ENCODE data around the gene CSMD2.

Gene CSMD2

GRCh38 chr1:33753087-33753856 is 411.8 kb downstream of the CSMD2 start:
- no peak for DNase-seq (ENCODE audit: low read depth in 2 of 2)

GRCh38 chr1:33745942-33746341 is 419.1 kb downstream of the CSMD2 start:
- DNase-seq (ENCODE audit: low read depth in 2 of 2): no peak

- no peak for DNase-seq (ENCODE audit: low read depth in 2 of 2)
Observed at GRCh38 chr1:33743221-33743998, 421.6 kb downstream of the CSMD2 start.

DNA sequence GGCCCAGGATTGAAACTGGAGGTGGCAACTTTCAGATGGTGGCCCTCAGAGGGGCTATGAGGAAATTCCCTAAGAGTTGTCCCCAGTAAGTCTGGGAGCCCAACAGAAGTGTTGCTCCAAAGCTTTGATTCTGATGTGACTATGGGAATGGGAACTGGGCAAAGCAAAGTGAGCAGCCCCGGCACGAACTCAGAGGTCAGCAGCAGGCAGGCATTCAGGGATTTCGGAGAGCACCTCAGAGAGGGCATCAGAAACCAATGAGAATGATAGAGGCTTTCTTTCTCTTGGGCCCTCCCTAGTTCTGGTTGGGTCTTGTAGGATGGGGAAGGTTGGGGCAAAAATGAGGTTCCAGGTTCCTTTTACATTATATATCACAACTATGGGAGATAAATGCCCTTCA is 422.4 kb downstream of the CSMD2 start:
- DNase-seq (ENCODE audit: low read depth in 2 of 2): no peak

DNA sequence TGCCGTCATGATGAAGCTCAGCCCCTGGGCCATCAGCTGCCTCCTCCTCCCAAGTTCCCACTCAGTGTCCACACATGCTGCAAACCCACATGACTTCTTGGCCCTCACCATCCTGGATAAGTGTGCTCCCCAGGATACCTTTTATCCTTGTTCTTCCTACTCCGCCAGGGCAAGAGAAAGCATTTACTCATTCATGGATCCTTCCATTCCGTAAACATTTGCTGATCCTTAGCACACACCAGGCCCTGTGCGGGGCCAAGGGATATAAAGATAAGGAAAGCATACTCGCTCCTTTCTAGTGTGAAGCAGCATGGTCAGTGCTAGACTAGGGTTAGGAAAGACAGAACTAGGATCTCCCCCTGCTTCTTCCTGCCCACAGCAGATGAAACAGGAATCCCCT is 423.3 kb downstream of the CSMD2 start:
- no peak for DNase-seq (ENCODE audit: low read depth in 2 of 2)

DNA sequence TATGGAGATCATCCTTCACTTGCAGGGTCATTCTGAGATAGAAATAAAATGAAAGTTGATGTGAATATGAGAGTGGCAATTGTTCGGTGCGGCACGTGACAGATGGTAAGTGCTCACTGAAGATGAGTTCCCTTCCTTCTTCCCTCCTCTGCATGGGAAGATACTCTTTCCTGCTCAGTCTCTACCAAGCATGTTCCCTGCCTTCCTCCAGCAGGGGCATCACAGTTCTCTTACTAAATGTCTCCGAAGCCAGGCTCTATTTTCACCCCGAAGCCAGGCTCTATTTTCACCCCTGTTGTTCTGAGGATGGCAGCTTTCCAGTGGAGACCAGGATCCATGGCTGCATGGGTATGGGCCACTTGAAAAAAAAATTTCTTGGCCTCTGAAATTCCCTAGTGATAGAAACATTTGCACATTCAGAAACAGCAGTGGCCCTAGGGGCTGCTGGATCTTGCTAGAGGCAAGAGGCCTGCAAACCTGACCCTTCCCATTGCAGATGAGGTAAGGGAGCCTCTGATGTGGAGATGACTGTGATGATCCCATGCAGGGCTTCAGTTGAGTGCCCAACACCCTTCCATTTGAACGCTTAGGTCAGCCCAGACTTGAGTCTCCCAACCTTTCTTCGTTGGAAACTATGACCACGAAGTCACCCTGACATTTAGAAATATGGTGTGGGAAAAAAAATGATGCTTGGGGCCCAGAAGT is 424.8 kb downstream of the CSMD2 start:
- no peak for DNase-seq (ENCODE audit: low read depth in 2 of 2)

DNA sequence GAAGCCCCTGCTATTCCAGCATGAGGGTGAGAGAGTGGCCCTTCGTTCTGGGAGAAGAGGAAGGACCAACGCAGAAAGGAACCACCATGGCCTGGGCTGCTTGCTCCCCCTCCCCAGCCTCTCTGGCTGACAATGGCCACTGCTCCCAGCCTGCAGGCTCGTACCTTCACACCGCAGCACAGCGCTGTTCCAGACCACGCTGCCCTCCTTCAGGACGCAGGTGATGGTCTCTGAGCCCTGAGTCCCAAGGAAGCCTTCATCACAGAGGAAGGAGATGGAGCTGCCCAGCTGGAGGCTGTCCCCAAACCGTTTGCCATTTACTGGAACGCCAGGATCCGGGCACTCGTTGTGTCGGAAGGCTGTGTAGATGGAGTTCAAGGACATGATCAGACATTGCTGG is 426.1 kb downstream of the CSMD2 start:
- no peak for DNase-seq (ENCODE audit: low read depth in 2 of 2)

DNA sequence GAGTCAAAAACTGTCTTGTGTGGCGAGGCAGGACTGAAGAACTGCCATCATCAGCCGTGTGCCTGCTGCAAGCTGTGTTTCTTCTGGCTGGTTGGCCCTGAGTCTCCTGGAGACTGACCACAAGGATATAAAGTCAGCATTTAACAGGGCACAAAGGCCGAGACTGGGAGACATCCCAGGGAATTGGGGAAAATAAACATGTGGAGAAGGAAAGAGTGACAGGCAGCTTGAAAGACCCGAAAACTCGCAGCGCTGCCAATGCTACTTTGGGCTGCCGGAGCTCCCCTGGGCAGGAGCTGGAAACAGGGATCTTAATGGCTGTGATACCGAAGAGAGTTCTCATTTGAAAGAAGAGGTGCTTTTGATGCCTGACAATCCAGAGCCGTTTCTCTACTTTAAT is 426.5 kb downstream of the CSMD2 start:
- no peak for DNase-seq (ENCODE audit: low read depth in 2 of 2)

GRCh38 chr1:33736496-33736895 is 428.5 kb downstream of the CSMD2 start:
- DNase-seq (ENCODE audit: low read depth in 2 of 2): no peak

DNA sequence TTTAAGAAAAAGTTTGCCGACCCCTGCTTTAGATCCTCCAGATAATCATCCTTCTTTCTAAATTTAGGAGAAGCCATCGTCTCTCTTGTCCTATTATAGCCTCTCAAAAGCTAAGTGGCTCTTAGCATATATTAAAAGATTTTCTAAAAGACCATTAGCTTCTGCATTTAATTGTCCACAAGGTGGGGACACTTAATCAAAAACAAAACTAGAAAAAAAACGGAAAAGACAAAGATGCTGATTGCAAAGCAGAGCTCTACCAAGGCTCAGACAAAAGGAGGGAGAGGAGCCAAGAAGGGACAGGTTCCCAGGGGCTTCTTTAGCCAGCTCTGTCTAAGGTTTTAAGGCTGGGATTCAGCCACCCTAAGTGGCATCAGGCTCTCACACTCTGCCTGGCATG is 429.4 kb downstream of the CSMD2 start:
- DNase-seq (ENCODE audit: low read depth in 2 of 2): no peak

DNA sequence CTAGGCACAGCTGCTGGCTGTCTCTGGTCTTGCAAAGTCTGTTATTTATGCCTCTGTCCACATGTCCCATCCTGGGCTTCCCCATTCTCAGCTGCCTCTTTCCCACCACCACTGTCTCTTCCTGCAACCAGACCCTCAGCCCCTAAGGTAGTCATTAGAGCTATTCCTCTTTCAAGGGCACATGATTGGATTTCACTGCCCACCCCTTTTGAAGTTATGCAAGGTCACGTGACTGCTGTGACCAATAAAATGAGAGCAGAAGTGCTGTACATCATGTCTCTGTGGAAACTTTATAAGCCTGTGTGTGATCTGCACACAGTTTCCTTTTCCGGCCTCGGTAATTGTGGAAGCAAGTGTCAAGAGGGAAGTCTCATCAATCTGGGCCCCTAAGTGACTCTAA is 437.7 kb downstream of the CSMD2 start:
- no peak for DNase-seq (ENCODE audit: low read depth in 2 of 2)

DNA sequence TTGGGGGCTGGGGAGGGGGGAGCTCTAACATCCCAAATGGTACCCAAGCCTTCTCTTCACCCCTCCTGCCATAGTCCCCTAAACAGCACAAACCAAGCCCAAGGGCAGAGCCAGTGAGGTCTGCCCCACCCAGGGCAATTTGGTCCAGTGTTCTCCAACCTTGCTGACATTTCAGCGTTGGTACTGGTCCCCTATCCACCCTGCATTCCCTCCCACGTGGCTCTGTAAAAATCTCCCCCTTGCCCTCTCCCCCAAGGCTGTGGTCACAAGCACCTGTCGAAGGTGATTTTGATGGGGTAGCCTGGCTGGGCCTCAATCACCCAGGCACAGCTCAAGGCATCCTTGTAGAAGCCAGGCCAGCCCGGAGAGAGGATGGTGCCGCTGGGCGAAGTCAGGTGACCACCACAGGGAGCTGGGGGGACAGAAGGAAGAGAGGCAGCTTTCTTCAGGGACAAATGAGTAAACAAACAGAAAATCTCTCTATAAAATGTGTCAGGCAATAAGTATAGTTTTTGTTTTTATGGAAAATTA is 438.7 kb downstream of the CSMD2 start:
- DNase-seq (ENCODE audit: low read depth in 2 of 2): no peak

DNA sequence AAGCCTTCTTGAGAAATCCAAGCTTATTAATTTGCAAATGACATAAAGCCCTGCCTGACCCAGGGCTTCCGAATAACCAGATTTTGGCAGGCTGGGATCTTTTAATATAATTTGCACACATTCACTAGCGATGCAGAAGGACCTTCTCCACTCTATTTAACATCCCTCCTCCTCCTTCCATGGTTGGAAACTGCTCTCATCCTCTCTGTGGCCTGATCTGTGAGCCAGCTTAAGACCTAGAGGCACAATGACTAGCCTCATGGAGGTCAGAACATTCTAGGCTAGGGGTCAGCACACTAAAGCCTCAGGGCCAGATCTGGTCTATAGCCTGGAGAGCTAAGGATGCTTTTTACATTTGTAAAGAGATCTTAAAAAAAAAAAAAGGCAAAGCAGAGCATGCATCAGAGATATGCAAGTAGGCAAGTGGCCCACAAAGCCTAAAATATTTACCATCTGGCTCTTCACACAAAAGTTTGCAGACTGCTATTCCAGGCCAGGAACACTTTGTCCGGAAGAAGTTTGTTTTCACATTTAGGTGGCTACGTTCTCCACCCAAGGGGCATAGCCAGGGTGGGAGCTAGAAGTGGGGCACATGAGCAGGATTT is 439.4 kb downstream of the CSMD2 start:
- no peak for DNase-seq (ENCODE audit: low read depth in 2 of 2)

DNA sequence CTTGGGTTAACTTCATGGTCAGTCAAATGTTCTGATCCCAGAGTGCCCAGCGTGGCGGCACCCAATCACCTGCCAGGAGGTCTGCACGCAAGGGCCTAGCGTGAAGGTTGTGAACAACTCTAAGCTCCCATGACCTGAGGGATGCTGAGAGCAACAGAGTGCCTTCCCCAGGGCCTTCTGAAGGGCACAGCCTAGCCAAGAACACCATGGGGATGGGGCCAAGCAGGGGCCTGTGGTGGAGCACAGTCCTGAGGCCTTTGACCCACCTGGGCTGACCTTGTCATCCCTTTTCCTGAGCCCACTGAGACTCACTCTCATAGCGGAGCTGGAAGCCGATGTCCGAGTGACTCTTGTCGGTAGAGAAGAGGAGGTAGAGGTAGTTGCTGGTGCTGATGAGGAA is 440.0 kb downstream of the CSMD2 start:
- DNase-seq (ENCODE audit: low read depth in 2 of 2): no peak

DNA sequence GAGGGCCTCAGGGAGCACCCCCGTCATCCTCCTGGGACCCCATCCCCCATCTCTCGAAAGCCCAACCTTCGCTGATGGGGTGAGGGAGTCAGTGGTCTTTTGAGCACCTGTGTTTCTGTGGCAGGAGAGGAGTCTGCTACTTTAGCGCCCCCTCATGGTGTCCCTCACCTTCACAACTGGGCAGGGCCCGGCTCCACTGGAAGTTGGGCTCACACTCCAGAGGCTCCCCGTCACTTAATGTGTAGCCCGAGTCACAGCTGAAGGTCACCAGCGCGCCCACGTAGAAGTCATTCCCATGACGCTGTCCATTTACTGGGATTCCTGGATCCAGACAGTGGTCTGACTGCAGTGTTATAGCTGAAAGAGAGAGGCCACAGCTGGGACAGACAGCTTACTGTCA is 440.7 kb downstream of the CSMD2 start:
- DNase-seq (ENCODE audit: low read depth in 2 of 2): no peak

- no peak for DNase-seq (ENCODE audit: low read depth in 2 of 2)
Observed at GRCh38 chr1:33723251-33723650, 441.8 kb downstream of the CSMD2 start.

GRCh38 chr1:33721301-33721815 is 443.7 kb downstream of the CSMD2 start:
- no peak for DNase-seq (ENCODE audit: low read depth in 2 of 2)

DNA sequence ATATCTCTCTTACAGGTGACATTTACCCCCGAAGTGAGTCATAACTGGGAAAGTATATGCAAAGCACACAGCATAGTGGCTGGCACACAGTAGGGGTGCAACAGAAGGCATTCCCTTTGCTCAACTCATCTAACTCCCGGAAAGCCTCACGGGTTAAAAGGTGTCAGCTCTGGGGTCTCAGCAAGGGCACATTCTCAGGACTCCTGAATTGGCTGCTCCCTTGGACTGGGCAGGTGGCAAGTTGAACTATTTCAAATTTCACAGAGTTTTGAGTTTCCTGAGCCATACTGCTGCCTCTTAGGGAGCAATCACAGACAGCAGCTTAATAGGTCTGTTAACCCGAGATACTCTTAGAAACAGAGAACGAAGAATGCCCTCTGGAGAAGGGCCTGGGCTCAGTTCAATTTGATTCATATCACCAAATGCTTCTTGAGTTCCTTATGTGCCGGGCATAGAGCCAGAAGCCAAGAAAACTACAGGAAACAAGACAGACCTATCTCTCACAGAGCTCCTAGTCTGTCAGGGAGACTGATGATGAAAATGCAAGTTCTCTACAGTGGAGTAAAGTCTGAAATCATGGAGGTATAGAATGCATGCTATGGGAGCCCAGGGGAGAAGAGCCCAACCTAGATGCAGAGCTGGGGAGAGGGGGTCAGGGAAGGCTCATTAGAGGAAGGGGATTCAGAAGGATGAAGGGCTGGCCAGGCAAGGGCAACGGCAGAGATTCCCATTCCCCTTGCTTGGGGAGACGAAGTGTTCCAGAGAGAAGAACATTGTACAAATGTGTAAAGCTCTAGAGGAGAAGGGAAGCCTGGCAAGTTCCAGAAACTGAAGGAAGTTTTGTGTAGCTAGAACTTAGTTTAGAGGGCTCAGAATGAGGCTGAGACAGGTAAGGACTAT is 445.0 kb downstream of the CSMD2 start:
- no peak for DNase-seq (ENCODE audit: low read depth in 2 of 2)

GRCh38 chr1:33719326-33719725 is 445.7 kb downstream of the CSMD2 start:
- DNase-seq (ENCODE audit: low read depth in 2 of 2): no peak

DNA sequence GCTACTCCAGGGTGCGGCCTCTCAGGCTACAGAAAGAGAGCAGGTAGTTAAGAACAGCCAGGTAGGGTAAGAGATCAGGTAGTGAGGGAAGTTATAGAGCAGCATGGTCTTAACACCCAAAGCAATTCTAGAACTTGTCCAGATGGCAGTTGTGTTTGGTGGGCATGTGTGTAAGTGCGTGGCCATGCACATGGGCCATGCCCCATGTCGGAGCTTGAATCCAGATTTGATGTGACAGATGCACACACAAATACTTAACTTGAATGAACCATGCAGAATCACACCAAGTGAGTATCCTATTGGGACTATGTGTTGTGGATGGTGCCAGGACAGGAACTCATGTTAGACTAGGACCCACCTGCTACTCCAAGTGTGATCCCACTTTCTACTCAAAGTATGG is 446.8 kb downstream of the CSMD2 start:
- DNase-seq (ENCODE audit: low read depth in 2 of 2): no peak

Data from stimulated activated CD4-positive, alpha-beta T cell treated with anti-CD3 and anti-CD28 coated beads, Interleukin-1b, Interleukin-23, amount 100 ng/mL, for 1 hour (primary cell).